ENCODE results near the gene COASY.

GRCh38 chr17:42548070-42548837 lies 13.7 kb upstream of the COASY start:
- TF ChIP-seq TAF1 (IDR thresholded peaks at IDR 0.05; ENCODE audit: borderline replicate concordance, insufficient read depth, low read length) (no peak), REST (IDR thresholded peaks at IDR 0.05; ENCODE audit: insufficient read depth in 1 of 2, low read depth in 2 of 2, low read length in 2 of 2) (no peak), POLR2AphosphoS5 (IDR thresholded peaks at IDR 0.05; ENCODE audit: low read depth, low read length) (no peak), FOXP2 (optimal IDR thresholded peaks at IDR 0.05; ENCODE audit: borderline replicate concordance, extremely low read depth, extremely low read length, insufficient read depth) (no peak), SIN3A (IDR thresholded peaks at IDR 0.05; ENCODE audit: borderline replicate concordance, insufficient read depth, low read length) (no peak)

All from PFSK-1 (cell line).